Measurements from ENCODE around the gene ARHGEF33.
A peak's percentile ranks its signal among the peaks of the same experiment; 100 is the strongest.

Gene ARHGEF33

DNA sequence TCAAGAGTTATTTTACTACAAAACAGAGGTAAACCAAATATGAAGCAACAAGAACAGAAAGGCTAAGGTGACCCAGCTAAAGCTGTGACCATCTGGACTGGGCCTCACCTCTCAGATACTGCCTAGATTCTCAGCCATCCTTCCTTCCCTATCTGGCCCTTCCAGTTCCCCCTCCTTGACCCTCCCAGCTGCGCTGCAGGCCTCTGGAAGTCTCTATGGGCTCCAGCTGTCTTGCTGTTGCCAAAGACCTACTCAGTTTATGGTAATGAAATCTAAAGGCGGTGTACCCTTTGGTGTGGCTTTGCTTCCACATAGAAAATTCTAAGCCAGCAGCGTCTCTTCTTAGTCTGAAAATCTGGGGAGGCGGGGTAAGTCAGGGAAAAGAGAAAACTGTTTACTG, 55.7 kb downstream of the ARHGEF33 start:
- Mint-ChIP-seq H3K27ac (no peak overlapping the region), H3K36me3 (ENCODE audit: low read depth) (no peaks in the 10 kb centered on the region), H3K4me3 (no peak overlapping the region), H3K9me3 (peaks cover 4% of the 10 kb centered on the region), H3K4me1 (peaks cover 28% of the 10 kb centered on the region), H3K27me3 (ENCODE audit: low read depth, poor library complexity) (peaks cover 7% of the 10 kb centered on the region)
- DNase-seq, result no peak
- TF ChIP-seq, protein P1, sequence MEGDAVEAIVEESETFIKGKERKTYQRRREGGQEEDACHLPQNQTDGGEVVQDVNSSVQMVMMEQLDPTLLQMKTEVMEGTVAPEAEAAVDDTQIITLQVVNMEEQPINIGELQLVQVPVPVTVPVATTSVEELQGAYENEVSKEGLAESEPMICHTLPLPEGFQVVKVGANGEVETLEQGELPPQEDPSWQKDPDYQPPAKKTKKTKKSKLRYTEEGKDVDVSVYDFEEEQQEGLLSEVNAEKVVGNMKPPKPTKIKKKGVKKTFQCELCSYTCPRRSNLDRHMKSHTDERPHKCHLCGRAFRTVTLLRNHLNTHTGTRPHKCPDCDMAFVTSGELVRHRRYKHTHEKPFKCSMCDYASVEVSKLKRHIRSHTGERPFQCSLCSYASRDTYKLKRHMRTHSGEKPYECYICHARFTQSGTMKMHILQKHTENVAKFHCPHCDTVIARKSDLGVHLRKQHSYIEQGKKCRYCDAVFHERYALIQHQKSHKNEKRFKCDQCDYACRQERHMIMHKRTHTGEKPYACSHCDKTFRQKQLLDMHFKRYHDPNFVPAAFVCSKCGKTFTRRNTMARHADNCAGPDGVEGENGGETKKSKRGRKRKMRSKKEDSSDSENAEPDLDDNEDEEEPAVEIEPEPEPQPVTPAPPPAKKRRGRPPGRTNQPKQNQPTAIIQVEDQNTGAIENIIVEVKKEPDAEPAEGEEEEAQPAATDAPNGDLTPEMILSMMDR (IDR thresholded peaks at IDR 0.05), result no peak

DNA sequence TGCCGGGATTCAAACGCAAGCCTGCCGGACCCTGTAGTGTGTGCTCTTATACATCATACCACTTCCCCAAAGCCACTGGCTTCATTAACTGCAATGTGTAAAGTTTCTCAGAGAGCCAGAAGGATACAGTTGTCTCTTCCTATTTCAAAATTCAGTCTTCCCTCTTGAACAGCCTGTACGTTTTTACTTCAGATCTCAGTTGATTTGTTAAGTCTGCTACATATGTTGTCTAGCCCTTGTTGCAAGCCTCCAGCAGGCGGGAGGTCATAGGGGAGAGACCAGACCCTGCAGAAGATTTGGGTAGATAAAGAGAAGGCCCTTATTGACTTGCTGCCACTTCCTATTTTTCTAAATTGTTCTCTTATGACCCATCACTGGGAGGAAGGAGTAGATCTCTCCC, 56.2 kb downstream of the ARHGEF33 start:
- Mint-ChIP-seq H3K4me3 (no peak overlapping the region), H3K4me1 (peaks cover 28% of the 10 kb centered on the region), H3K9me3 (peaks cover 4% of the 10 kb centered on the region), H3K27ac (no peak overlapping the region), H3K36me3 (ENCODE audit: low read depth) (no peaks in the 10 kb centered on the region), H3K27me3 (ENCODE audit: low read depth, poor library complexity) (peaks cover 7% of the 10 kb centered on the region)
- DNase-seq, result no peak
- TF ChIP-seq, protein P1 (IDR thresholded peaks at IDR 0.05), result no peak

DNA sequence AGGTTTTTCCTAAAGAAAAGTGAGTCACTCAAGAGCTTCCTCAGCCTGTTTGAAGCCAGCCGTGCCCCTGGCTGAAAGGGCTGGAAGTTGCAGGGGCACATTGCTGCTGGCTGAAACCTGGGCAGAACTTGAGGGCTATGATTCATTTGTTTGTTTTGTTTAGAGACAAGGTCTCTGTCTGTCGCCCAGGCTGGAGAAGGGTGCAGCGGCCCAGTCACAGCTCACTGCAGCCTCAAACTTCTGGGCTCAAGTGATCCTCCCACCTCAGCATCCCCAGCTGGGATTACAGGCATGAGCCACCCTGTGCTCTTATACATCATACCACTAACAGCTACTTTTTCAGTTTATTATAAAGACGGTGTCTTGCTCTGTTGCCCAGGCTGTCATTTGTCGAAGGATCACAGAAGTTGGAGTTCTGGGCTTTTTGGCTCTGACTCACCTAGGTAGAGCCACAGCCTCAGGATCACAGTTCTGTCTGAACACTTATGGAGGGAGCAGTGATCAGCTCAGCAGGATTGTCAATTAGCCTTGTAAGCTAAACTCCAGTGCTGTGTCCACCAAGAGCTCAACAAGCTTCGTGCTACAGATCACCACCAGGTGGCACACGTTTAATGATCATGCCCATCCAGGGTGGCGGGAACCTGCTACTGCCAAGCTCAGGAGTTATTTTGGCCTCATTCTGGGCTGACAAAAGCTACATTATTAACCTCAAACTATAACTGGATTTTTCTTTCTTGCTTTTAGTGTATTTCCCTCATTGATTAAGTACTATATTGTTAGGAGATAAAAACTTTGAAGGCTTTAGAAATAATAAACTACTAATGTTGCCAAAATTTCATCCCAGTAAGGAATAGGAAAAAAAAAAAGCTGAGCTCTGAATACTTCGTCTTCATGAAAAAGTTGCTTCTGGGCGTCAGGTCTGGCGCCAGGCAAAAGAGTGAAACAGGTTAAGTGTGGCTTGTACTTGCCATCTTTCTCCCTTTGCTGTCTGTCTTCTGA, 57.9 kb downstream of the ARHGEF33 start:
- peaks cover 4% of the 10 kb centered on the region for H3K9me3 Mint-ChIP-seq
- peak; percentile 71 for DNase-seq
- H3K27ac Mint-ChIP-seq, result peak overlapping the region; percentile 88
- H3K27me3 Mint-ChIP-seq (ENCODE audit: low read depth, poor library complexity), result peaks cover 2% of the 10 kb centered on the region
- no peak overlapping the region for H3K4me3 Mint-ChIP-seq
- TF ChIP-seq, protein P1 (IDR thresholded peaks at IDR 0.05), result peak; percentile 71
- no peaks in the 10 kb centered on the region for H3K36me3 Mint-ChIP-seq (ENCODE audit: low read depth)
- H3K4me1 Mint-ChIP-seq, result peaks cover 28% of the 10 kb centered on the region

DNA sequence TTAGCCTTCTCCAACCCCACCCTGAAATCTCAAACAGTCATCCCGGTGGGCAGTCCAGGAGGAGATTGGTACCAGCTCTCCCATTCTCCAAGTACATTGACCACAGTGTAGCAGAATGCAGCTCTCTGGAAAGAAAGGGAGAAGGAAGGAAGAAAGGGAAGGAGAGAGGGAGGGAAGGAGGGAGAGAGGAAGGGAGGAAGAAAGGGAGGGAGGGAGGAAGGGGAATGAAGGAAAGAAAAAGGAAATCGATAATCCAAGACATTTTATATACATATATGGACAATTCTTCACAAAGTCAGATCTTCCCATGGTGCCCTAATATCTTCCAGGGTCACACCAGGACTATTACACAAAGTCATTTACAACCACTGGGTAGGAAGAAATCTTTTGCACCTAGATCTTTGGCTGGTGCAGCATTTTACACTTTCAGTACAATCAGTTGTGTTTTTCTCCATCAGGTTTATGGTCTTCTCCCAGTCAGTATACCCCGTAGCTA, 58.8 kb downstream of the ARHGEF33 start:
- H3K4me1 Mint-ChIP-seq, result peaks cover 28% of the 10 kb centered on the region
- no peak overlapping the region for H3K4me3 Mint-ChIP-seq

DNA sequence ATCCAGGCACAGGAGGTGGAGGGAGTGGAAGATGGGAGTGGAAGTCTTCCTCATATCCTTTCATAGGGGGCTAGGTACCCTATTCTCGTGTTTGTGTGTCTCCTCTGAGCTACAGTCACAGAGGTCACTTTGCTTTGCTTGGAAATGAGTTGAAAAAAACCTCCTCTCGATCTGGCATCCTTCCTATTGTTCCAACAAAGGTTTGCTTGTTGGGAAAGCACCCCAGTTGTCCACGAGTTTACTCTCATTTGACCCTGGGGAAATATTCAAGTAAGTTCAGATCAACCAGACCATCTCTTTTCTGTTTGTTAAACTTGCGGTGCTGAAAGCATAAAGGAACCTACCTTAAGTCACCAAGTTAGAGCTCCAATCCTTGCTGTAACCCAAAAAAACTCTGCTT, 59.3 kb downstream of the ARHGEF33 start:
- DNase-seq, result no peak
- no peak overlapping the region for H3K27ac Mint-ChIP-seq
- peaks cover 28% of the 10 kb centered on the region for H3K4me1 Mint-ChIP-seq
- peaks cover 2% of the 10 kb centered on the region for H3K27me3 Mint-ChIP-seq (ENCODE audit: low read depth, poor library complexity)
- H3K4me3 Mint-ChIP-seq, result no peak overlapping the region
- peaks cover 4% of the 10 kb centered on the region for H3K9me3 Mint-ChIP-seq
- H3K36me3 Mint-ChIP-seq (ENCODE audit: low read depth), result no peaks in the 10 kb centered on the region
- TF ChIP-seq, protein P1 (IDR thresholded peaks at IDR 0.05), result no peak

More for the DNA sequence above, 58.8 kb downstream of the ARHGEF33 start:
- peaks cover 4% of the 10 kb centered on the region for H3K9me3 Mint-ChIP-seq
- no peak for DNase-seq
- H3K27me3 Mint-ChIP-seq (ENCODE audit: low read depth, poor library complexity), result peaks cover 2% of the 10 kb centered on the region
- H3K36me3 Mint-ChIP-seq (ENCODE audit: low read depth), result no peaks in the 10 kb centered on the region
- TF ChIP-seq, protein P1 (IDR thresholded peaks at IDR 0.05), result no peak
- H3K27ac Mint-ChIP-seq, result no peak overlapping the region

All from nephron progenitor cell (in vitro differentiated cells).